Measurements from ENCODE around the gene PCLO.

Gene PCLO

GRCh38 chr7:83161899-83162401 lies 734 bp downstream of the PCLO start:
- H3K4me3 ChIP-seq (ENCODE audit: low read depth in 1 of 2, low read length in 2 of 2) = peak overlapping the region; percentile 73 to 82
- no peaks in the 10 kb centered on the region for H3K9me3 ChIP-seq (ENCODE audit: control insufficient read depth in 1 of 2, low read length in 2 of 2)
- no peak overlapping the region for H3K27ac ChIP-seq (ENCODE audit: low read length)
- H3K27me3 ChIP-seq (ENCODE audit: low read depth, low read length) = no peaks in the 10 kb centered on the region
- H3K4me1 ChIP-seq (ENCODE audit: control insufficient read depth in 1 of 2, insufficient read depth in 2 of 2, low read length in 2 of 2) = peaks cover 6 to 10% of the 10 kb centered on the region in 2 donors
- no peaks in the 10 kb centered on the region for H3K36me3 ChIP-seq (ENCODE audit: control insufficient read depth in 1 of 2, insufficient read depth in 2 of 2, low read length in 2 of 2)

DNA sequence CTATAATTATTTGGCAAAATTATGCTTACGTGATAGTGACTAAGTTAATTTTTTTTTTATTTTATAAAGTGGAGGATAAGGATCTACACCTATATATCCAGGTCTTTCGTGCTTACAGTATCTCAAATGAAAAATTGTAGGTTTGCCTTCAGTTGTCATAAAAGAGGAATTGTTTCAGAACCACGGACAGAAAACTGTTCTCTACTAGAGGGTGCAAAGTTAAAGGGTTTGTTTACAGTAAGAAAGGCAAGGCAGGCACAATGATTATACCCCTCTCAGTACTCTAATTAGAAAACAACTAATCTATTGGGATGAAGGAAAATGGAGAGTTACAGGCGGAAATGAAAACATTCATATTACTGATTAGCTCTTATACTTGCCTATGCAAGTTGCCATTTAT lies 1.5 kb downstream of the PCLO start:
- H3K4me1 ChIP-seq (ENCODE audit: control insufficient read depth in 1 of 2, insufficient read depth in 2 of 2, low read length in 2 of 2) = peaks cover 6 to 10% of the 10 kb centered on the region in 2 donors
- no peaks in the 10 kb centered on the region for H3K36me3 ChIP-seq (ENCODE audit: control insufficient read depth in 1 of 2, insufficient read depth in 2 of 2, low read length in 2 of 2)
- no peaks in the 10 kb centered on the region for H3K9me3 ChIP-seq (ENCODE audit: control insufficient read depth in 1 of 2, low read length in 2 of 2)
- no peaks in the 10 kb centered on the region for H3K27me3 ChIP-seq (ENCODE audit: low read depth, low read length)
- H3K4me3 ChIP-seq (ENCODE audit: low read depth in 1 of 2, low read length in 2 of 2) = peak overlapping the region in 1 of 2 donors; percentile 73
- H3K27ac ChIP-seq (ENCODE audit: low read length) = no peak overlapping the region

GRCh38 chr7:83159731-83160130 lies 3.0 kb downstream of the PCLO start:
- Histone ChIP-seq H3K4me1 (ENCODE audit: control insufficient read depth in 1 of 2, insufficient read depth in 2 of 2, low read length in 2 of 2) (peaks cover 6 to 10% of the 10 kb centered on the region in 2 donors), H3K27me3 (ENCODE audit: low read depth, low read length) (no peaks in the 10 kb centered on the region), H3K27ac (ENCODE audit: low read length) (no peak overlapping the region), H3K36me3 (ENCODE audit: control insufficient read depth in 1 of 2, insufficient read depth in 2 of 2, low read length in 2 of 2) (no peaks in the 10 kb centered on the region), H3K9me3 (ENCODE audit: control insufficient read depth in 1 of 2, low read length in 2 of 2) (no peaks in the 10 kb centered on the region), H3K4me3 (ENCODE audit: low read depth in 1 of 2, low read length in 2 of 2) (no peak overlapping the region)

DNA sequence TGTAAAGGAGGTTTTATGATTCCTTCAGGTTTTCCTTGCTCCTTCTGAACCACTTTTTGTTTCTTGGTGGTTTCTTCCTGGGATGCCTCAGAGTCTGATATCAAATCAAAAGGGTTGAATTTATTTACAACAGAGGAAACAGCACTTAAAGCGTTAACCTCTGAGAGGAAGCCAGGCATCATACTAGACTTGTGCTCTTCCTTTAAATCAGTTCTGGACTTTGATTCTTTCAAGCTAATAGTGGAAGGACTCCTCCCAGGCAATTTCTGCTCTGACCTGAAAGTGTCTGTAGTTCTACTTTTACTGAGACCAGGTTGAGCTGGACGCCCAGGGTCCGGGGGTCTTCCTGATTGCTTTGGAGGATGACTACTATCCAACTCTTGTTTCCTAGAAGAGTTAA lies 6.7 kb downstream of the PCLO start:
- H3K36me3 ChIP-seq (ENCODE audit: control insufficient read depth in 1 of 2, insufficient read depth in 2 of 2, low read length in 2 of 2) = no peaks in the 10 kb centered on the region
- H3K9me3 ChIP-seq (ENCODE audit: control insufficient read depth in 1 of 2, low read length in 2 of 2) = no peaks in the 10 kb centered on the region
- no peaks in the 10 kb centered on the region for H3K27me3 ChIP-seq (ENCODE audit: low read depth, low read length)
- no peak overlapping the region for H3K4me3 ChIP-seq (ENCODE audit: low read depth in 1 of 2, low read length in 2 of 2)
- no peaks in the 10 kb centered on the region for H3K4me1 ChIP-seq (ENCODE audit: control insufficient read depth in 1 of 2, insufficient read depth in 2 of 2, low read length in 2 of 2)
- H3K27ac ChIP-seq (ENCODE audit: low read length) = no peak overlapping the region

DNA sequence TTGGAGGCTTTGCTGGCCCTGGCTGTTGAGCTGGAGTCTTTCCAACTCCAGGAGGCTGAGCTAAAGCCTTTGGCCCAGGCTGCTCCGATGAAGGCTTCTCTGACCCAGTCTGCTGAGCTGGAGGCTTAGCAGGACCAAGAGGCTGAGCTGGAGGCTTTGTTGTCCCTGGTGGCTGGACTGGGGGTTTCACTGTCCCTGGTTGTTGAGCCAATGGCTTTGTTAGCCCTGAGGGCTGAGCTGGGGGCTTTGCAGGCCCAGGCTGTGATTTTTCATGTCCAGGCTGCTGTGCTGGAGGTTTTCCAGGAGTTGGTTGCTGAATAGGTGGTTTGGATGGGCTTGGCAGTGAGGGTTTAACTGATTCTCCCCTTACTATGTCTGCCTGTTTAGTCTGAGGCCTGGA lies 7.3 kb downstream of the PCLO start:
- no peaks in the 10 kb centered on the region for H3K4me1 ChIP-seq (ENCODE audit: control insufficient read depth in 1 of 2, insufficient read depth in 2 of 2, low read length in 2 of 2)
- H3K27ac ChIP-seq (ENCODE audit: low read length) = no peak overlapping the region
- H3K36me3 ChIP-seq (ENCODE audit: control insufficient read depth in 1 of 2, insufficient read depth in 2 of 2, low read length in 2 of 2) = no peaks in the 10 kb centered on the region
- no peak overlapping the region for H3K4me3 ChIP-seq (ENCODE audit: low read depth in 1 of 2, low read length in 2 of 2)
- no peaks in the 10 kb centered on the region for H3K27me3 ChIP-seq (ENCODE audit: low read depth, low read length)
- H3K9me3 ChIP-seq (ENCODE audit: control insufficient read depth in 1 of 2, low read length in 2 of 2) = no peaks in the 10 kb centered on the region

DNA sequence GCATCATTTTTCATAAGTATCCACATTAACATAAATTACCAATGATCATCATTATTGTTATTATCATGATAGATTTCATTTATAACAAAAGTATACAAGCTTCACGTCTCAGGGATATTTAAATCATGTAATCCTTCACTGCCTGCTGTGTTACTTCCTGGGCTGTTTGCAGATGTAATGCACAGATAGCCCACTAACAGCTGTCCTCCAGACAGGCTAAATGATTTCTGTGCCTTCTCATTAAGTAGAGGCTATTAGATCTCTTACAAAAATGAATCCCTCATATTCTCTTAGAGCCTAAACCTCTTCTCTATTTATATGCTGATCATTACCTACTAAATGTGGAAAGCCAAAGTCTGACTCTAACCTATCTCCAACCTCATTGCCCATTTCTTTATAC lies 9.3 kb downstream of the PCLO start:
- Histone ChIP-seq H3K27me3 (ENCODE audit: low read depth, low read length) (no peaks in the 10 kb centered on the region), H3K36me3 (ENCODE audit: control insufficient read depth in 1 of 2, insufficient read depth in 2 of 2, low read length in 2 of 2) (no peaks in the 10 kb centered on the region), H3K27ac (ENCODE audit: low read length) (no peak overlapping the region), H3K4me1 (ENCODE audit: control insufficient read depth in 1 of 2, insufficient read depth in 2 of 2, low read length in 2 of 2) (no peaks in the 10 kb centered on the region), H3K4me3 (ENCODE audit: low read depth in 1 of 2, low read length in 2 of 2) (no peak overlapping the region), H3K9me3 (ENCODE audit: control insufficient read depth in 1 of 2, low read length in 2 of 2) (no peaks in the 10 kb centered on the region)

DNA sequence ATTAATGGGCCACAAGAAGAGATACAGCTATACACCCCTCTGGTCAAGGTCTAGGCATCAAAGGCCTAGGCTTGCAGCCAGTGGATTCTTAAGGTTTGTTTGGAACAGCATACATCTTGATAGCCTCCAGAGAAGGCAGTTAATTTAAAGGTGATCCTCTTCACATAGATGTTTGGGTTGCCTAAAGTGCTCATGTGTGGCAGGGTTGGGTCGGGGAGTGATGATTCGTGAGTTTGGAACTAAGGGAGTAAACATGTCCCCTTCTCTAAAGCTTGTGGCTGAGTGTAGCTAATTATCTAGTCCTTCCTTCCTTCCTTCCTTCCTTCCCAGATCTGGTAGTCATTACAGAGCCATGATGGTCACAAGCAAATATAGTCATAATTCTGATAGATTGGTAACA lies 12.4 kb downstream of the PCLO start:
- Histone ChIP-seq H3K27ac (ENCODE audit: low read length) (no peak overlapping the region), H3K36me3 (ENCODE audit: control insufficient read depth in 1 of 2, insufficient read depth in 2 of 2, low read length in 2 of 2) (no peaks in the 10 kb centered on the region), H3K4me3 (ENCODE audit: low read depth in 1 of 2, low read length in 2 of 2) (no peak overlapping the region), H3K4me1 (ENCODE audit: control insufficient read depth in 1 of 2, insufficient read depth in 2 of 2, low read length in 2 of 2) (no peaks in the 10 kb centered on the region), H3K27me3 (ENCODE audit: low read depth, low read length) (no peaks in the 10 kb centered on the region), H3K9me3 (ENCODE audit: control insufficient read depth in 1 of 2, low read length in 2 of 2) (no peaks in the 10 kb centered on the region)

GRCh38 chr7:83149466-83149865 lies 13.2 kb downstream of the PCLO start:
- Histone ChIP-seq H3K4me1 (ENCODE audit: control insufficient read depth in 1 of 2, insufficient read depth in 2 of 2, low read length in 2 of 2) (no peaks in the 10 kb centered on the region), H3K27ac (ENCODE audit: low read length) (no peak overlapping the region), H3K4me3 (ENCODE audit: low read depth in 1 of 2, low read length in 2 of 2) (no peak overlapping the region), H3K36me3 (ENCODE audit: control insufficient read depth in 1 of 2, insufficient read depth in 2 of 2, low read length in 2 of 2) (no peaks in the 10 kb centered on the region), H3K27me3 (ENCODE audit: low read depth, low read length) (no peaks in the 10 kb centered on the region), H3K9me3 (ENCODE audit: control insufficient read depth in 1 of 2, low read length in 2 of 2) (no peaks in the 10 kb centered on the region)

GRCh38 chr7:83148776-83149175 lies 13.9 kb downstream of the PCLO start:
- H3K4me1 ChIP-seq (ENCODE audit: control insufficient read depth in 1 of 2, insufficient read depth in 2 of 2, low read length in 2 of 2) = no peaks in the 10 kb centered on the region

GRCh38 chr7:83143107-83143506 lies 19.6 kb downstream of the PCLO start:
- H3K4me1 ChIP-seq (ENCODE audit: control insufficient read depth in 1 of 2, insufficient read depth in 2 of 2, low read length in 2 of 2) = no peaks in the 10 kb centered on the region

More at GRCh38 chr7:83148776-83149175, 13.9 kb downstream of the PCLO start:
- Histone ChIP-seq H3K27me3 (ENCODE audit: low read depth, low read length) (no peaks in the 10 kb centered on the region), H3K4me3 (ENCODE audit: low read depth in 1 of 2, low read length in 2 of 2) (no peak overlapping the region), H3K27ac (ENCODE audit: low read length) (no peak overlapping the region), H3K9me3 (ENCODE audit: control insufficient read depth in 1 of 2, low read length in 2 of 2) (no peaks in the 10 kb centered on the region), H3K36me3 (ENCODE audit: control insufficient read depth in 1 of 2, insufficient read depth in 2 of 2, low read length in 2 of 2) (no peaks in the 10 kb centered on the region)

DNA sequence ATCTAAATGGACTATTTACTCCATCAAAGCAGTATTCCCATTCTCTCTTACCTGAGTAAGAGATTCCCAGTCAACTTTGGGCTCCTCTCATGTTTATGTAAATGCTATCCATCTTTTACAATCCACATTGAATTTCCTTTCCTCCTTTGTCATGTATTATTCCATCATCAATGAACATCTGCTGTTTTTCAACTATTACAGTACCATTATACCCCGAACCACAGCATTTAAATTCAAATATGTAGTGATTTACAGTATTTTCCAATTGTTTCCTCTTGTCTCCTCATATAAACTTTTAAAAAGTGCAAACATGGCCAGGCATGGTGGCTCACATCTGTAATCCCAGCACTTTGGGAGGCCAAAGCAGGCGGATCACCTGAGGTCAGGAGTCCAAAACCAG lies 20.3 kb downstream of the PCLO start:
- H3K27ac ChIP-seq (ENCODE audit: low read length) = no peak overlapping the region
- H3K4me1 ChIP-seq (ENCODE audit: control insufficient read depth in 1 of 2, insufficient read depth in 2 of 2, low read length in 2 of 2) = no peaks in the 10 kb centered on the region
- H3K4me3 ChIP-seq (ENCODE audit: low read depth in 1 of 2, low read length in 2 of 2) = no peak overlapping the region
- H3K9me3 ChIP-seq (ENCODE audit: control insufficient read depth in 1 of 2, low read length in 2 of 2) = no peaks in the 10 kb centered on the region
- H3K36me3 ChIP-seq (ENCODE audit: control insufficient read depth in 1 of 2, insufficient read depth in 2 of 2, low read length in 2 of 2) = no peaks in the 10 kb centered on the region
- H3K27me3 ChIP-seq (ENCODE audit: low read depth, low read length) = no peaks in the 10 kb centered on the region

More at GRCh38 chr7:83143107-83143506, 19.6 kb downstream of the PCLO start:
- Histone ChIP-seq H3K27me3 (ENCODE audit: low read depth, low read length) (no peaks in the 10 kb centered on the region), H3K36me3 (ENCODE audit: control insufficient read depth in 1 of 2, insufficient read depth in 2 of 2, low read length in 2 of 2) (no peaks in the 10 kb centered on the region), H3K4me3 (ENCODE audit: low read depth in 1 of 2, low read length in 2 of 2) (no peak overlapping the region), H3K27ac (ENCODE audit: low read length) (no peak overlapping the region), H3K9me3 (ENCODE audit: control insufficient read depth in 1 of 2, low read length in 2 of 2) (no peaks in the 10 kb centered on the region)

GRCh38 chr7:83141927-83142326 lies 20.8 kb downstream of the PCLO start:
- H3K4me1 ChIP-seq (ENCODE audit: control insufficient read depth in 1 of 2, insufficient read depth in 2 of 2, low read length in 2 of 2) = no peaks in the 10 kb centered on the region
- H3K4me3 ChIP-seq (ENCODE audit: low read depth in 1 of 2, low read length in 2 of 2) = no peak overlapping the region
- H3K36me3 ChIP-seq (ENCODE audit: control insufficient read depth in 1 of 2, insufficient read depth in 2 of 2, low read length in 2 of 2) = no peaks in the 10 kb centered on the region
- H3K27ac ChIP-seq (ENCODE audit: low read length) = no peak overlapping the region
- H3K9me3 ChIP-seq (ENCODE audit: control insufficient read depth in 1 of 2, low read length in 2 of 2) = no peaks in the 10 kb centered on the region
- no peaks in the 10 kb centered on the region for H3K27me3 ChIP-seq (ENCODE audit: low read depth, low read length)

Data from muscle layer of duodenum (tissue), 2 donors.